Transverse colon (tissue), 4 donors: ENCODE data around the gene CDC25B. TPM values are rescaled to one million over a fixed set of nuclear protein-coding genes. Genes with fewer than 3 reads are reported as not detected.

Experiments
- DNase-seq: peaks from one replicate; pipeline ENCODE4 v3.0.0-alpha.2; 2019
- H3K27ac ChIP-seq, 4 donors: fragments of 200-600 bp; sonication (generic); 2 replicates each; pipeline ENCODE4 v1.5.1; 2016 to 2018; ENCODE audit warnings: inconsistent platforms in 4 of 4
- H3K27me3 ChIP-seq: fragments of 200-600 bp; sonication (generic); 2 replicates; pipeline ENCODE4 v1.5.1; 2017; ENCODE audit warnings: inconsistent platforms
- H3K36me3 ChIP-seq, 4 donors: fragments of 200-600 bp; sonication (generic); 2 replicates each; pipeline ENCODE4 v1.5.1; 2017 to 2019; ENCODE audit warnings: inconsistent platforms in 4 of 4
- H3K4me1 ChIP-seq, 4 donors: fragments of 200-600 bp; sonication (generic); 2 replicates each; pipeline ENCODE4 v1.5.1; 2017 to 2020; ENCODE audit warnings: inconsistent platforms in 4 of 4
- H3K4me3 ChIP-seq, 4 donors: fragments of 200-600 bp; sonication (generic); 1 replicate in 1 of 4; 2 replicates in 3 of 4; pipeline versions ENCODE4 v1.5.1 to v1.6.1; 2017 to 2019; ENCODE audit warnings: inconsistent platforms in 4 of 4
- H3K9me3 ChIP-seq, 2 donors: fragments of 200-600 bp; sonication (generic); 2 replicates each; pipeline ENCODE4 v1.5.1; 2017 to 2019; ENCODE audit warnings: inconsistent platforms in 2 of 2
- CTCF ChIP-seq, 5 experiments: fragments of 200-600 bp in 3 of 5; fragments of 450-650 bp in 2 of 5; sonication (generic) in 3 of 5; IDR thresholded peaks; 1 replicate in 2 of 5; 2 replicates in 3 of 5; pipeline ENCODE4 v1.5.1; 2016 to 2017; ENCODE audit warnings: antibody characterized with exemption in 5 of 5, inconsistent platforms in 3 of 5, mild to moderate bottlenecking in 2 of 5, moderate library complexity in 1 of 5
- EP300 ChIP-seq: sonication (generic); formaldehyde crosslinking; IDR thresholded peaks from one replicate; pipeline ENCODE4 v1.6.1; 2017; ENCODE audit warnings: antibody characterized with exemption, low read depth
- POLR2A ChIP-seq: fragments of 450-650 bp; IDR thresholded peaks from one replicate; pipeline ENCODE4 v1.6.1; 2016; ENCODE audit warnings: antibody characterized with exemption, mild to moderate bottlenecking, moderate library complexity
- POLR2AphosphoS5 ChIP-seq, 3 donors: sonication (generic); formaldehyde crosslinking; IDR thresholded peaks; one replicate each; pipeline ENCODE4 v1.6.1; 2016; ENCODE audit warnings: antibody characterized with exemption in 3 of 3
- WGBS, 2 donors: methylation state at CpG; one replicate each; pipeline ENCODE4 v1.1.5; 2018; ENCODE audit warnings: low coverage in 1 of 2; 5-methylcytosine and 5-hydroxymethylcytosine counted together
- in situ Hi-C, 4 donors: fragments of 200-750 bp; cut with MboI; loops; one replicate each; pipeline versions ENCODE4 v1.15.0 to v1.15.1; 2017; ENCODE audit warnings: low sequenced_read_pairs in 3 of 4, low pct_ligation_motif_present in 1 of 4, low pct_unique_long_range_greater_than_20kb in 1 of 4
- intact Hi-C: fragments of 100-400 bp; cut with DNase I; formaldehyde crosslinking; loops from one replicate; pipeline ENCODE4 v1.15.1; 2023; ENCODE audit warnings: low total_unique reads
- total RNA-seq, 4 donors: library from RNA; depleted of rRNA; stranded (reverse); fragments of >200 nt; gene quantifications; one replicate each; pipeline ENCODE4 v1.1.0, GENCODE V29; 2016

CDC25B gene
- total RNA-seq, 4 donors from 2014 or later = 14.1 to 89.4 (median 39.5) TPM

GRCh38 chr20:3775457-3776108, 20.5 kb upstream of the CDC25B start:
- Histone ChIP-seq H3K9me3 (no peaks in the 10 kb centered on the region), H3K4me1 (peaks cover 0 to 18% (median 14%) of the 10 kb centered on the region in 4 donors), H3K27me3 (peaks cover 16% of the 10 kb centered on the region), H3K4me3 (no peak overlapping the region), H3K36me3 (no peaks in the 10 kb centered on the region), H3K27ac (no peak overlapping the region)
- in situ Hi-C loops (no loop called here), intact Hi-C loops (no loop called here)
- 86 to 94% methylated on average over 2 to 4 of the region's 4 CpGs for WGBS, 2 donors
- no peak for TF ChIP-seq CTCF (IDR thresholded peaks at IDR 0.05)
- no peak for TF ChIP-seq POLR2AphosphoS5 (IDR thresholded peaks at IDR 0.05)
- TF ChIP-seq POLR2A = no peak
- TF ChIP-seq EP300 = no peak
- no peak for DNase-seq

- H3K27ac ChIP-seq = peak overlapping the region in 1 of 4 donors; percentile 36
- no peak for DNase-seq
Measured at GRCh38 chr20:3777381-3777715, 18.8 kb upstream of the CDC25B start.

GRCh38 chr20:3777716-3778629, 18.1 kb upstream of the CDC25B start:
- Histone ChIP-seq H3K27ac (peak overlapping the region in 1 of 4 donors; percentile 36), H3K9me3 (no peaks in the 10 kb centered on the region)
- in situ Hi-C loops = no loop called here

More at GRCh38 chr20:3777381-3777715, 18.8 kb upstream of the CDC25B start:
- 14 to 50% methylated on average over 2 to 16 of the region's 16 CpGs for WGBS, 2 donors
- TF ChIP-seq CTCF (IDR thresholded peaks at IDR 0.05) = no peak
- no peak for TF ChIP-seq EP300
- no peak for TF ChIP-seq POLR2AphosphoS5 (IDR thresholded peaks at IDR 0.05)
- no peak for TF ChIP-seq POLR2A
- Histone ChIP-seq H3K36me3 (no peaks in the 10 kb centered on the region), H3K4me1 (peaks cover 5 to 25% (median 19%) of the 10 kb centered on the region in 4 donors), H3K9me3 (no peaks in the 10 kb centered on the region), H3K27me3 (peaks cover 16% of the 10 kb centered on the region), H3K4me3 (peak overlapping the region; percentile 22 to 51 (median 36))
- in situ Hi-C loops = no loop called here
- intact Hi-C loops = no loop called here

More at GRCh38 chr20:3777716-3778629, 18.1 kb upstream of the CDC25B start:
- peaks cover 5 to 25% (median 19%) of the 10 kb centered on the region in 4 donors for H3K4me1 ChIP-seq
- peak; percentile 69 for DNase-seq
- 4% methylated on average over 40 of the region's 70 CpGs; no CpG with 5 or more reads in 1 of the 2 donors for WGBS, 2 donors
- H3K36me3 ChIP-seq = no peaks in the 10 kb centered on the region
- peaks cover 16% of the 10 kb centered on the region for H3K27me3 ChIP-seq
- intact Hi-C loops = no loop called here
- peak overlapping the region; percentile 22 to 51 (median 36) for H3K4me3 ChIP-seq
- TF ChIP-seq POLR2A (no peak), CTCF (IDR thresholded peaks at IDR 0.05) (no peak), EP300 (no peak), POLR2AphosphoS5 (IDR thresholded peaks at IDR 0.05) (no peak)
